ENCODE data around the gene KIAA1549. TPM values are rescaled to one million over a fixed set of nuclear protein-coding genes. Genes with fewer than 3 reads are reported as not detected.

The KIAA1549 gene
- total and polyA plus RNA-seq, 2 of the 4 experiments (the other 2 are of a cell fraction) = 1.3 to 3.3 TPM

GRCh38 chr7:138869353-138869752 is 111.8 kb downstream of the KIAA1549 start:
- no peaks in the 10 kb centered on the region for H3K79me1 ChIP-seq (ENCODE audit: low read depth in 1 of 2, low read length in 2 of 2)
- no peak overlapping the region for H4K91ac ChIP-seq (ENCODE audit: insufficient read depth, low read depth, low read length)
- peaks cover 15% of the 10 kb centered on the region for H3K36me3 ChIP-seq (ENCODE audit: control insufficient read depth, insufficient read depth, low read length)
- no peak for ATAC-seq (ENCODE audit: low read depth)
- H2AK9ac ChIP-seq (replicated peaks; ENCODE audit: low read depth, low read length, poor library complexity) = no peak overlapping the region
- H3K9ac ChIP-seq (ENCODE audit: low read depth, low read length) = no peak overlapping the region
- no peak overlapping the region for H2BK20ac ChIP-seq (ENCODE audit: low read depth, low read length)
- H2AFZ ChIP-seq (replicated peaks; ENCODE audit: low read length, poor library complexity) = no peak overlapping the region
- no peak overlapping the region for H2BK120ac ChIP-seq (ENCODE audit: low read depth, low read length)
- H3K4me1 ChIP-seq (ENCODE audit: control insufficient read depth, insufficient read depth, low read length) = peaks cover 2% of the 10 kb centered on the region; the same call in 1 of the 2 replicates
- no peaks in the 10 kb centered on the region for H3K9me3 ChIP-seq (ENCODE audit: control insufficient read depth, insufficient read depth, low read length)
- no peaks in the 10 kb centered on the region for H4K20me1 ChIP-seq (ENCODE audit: insufficient read depth, low read length)
- no peak overlapping the region for H2BK15ac ChIP-seq (ENCODE audit: low read depth, low read length)
- intact Hi-C loops (cut with micrococcal nuclease) (no loop called here), dilution Hi-C loops (cut with HindIII; ENCODE audit: low sequenced_read_pairs, unreplicated experiment) (no loop called here), in situ Hi-C loops (cut with MboI; ENCODE audit: low sequenced_read_pairs) (no loop called here)
- H4K8ac ChIP-seq (ENCODE audit: low read depth in 2 of 2, low read length in 2 of 2) = no peak overlapping the region
- H3K4me3 ChIP-seq (ENCODE audit: insufficient read depth, low read depth, low read length) = no peak overlapping the region
- no TSS peak for BruUV-seq (replicated peaks)
- no peak overlapping the region for H3K4ac ChIP-seq (ENCODE audit: low read depth, low read length)
- H3K23ac ChIP-seq (ENCODE audit: low read depth, low read length) = no peak overlapping the region
- ChIA-PET CTCF (no interaction called here), POLR2A (ENCODE audit: unreplicated experiment) (no interaction called here)
- no peak overlapping the region for H4K5ac ChIP-seq (ENCODE audit: low read depth, low read length)
- no peak overlapping the region for H3K56ac ChIP-seq (ENCODE audit: extremely low read depth, insufficient read depth, low read length)
- peaks cover 3% of the 10 kb centered on the region; the same call in 1 of the 2 replicates for H3K9me1 ChIP-seq (ENCODE audit: insufficient read depth, low read length)
- no peak overlapping the region for H2AK5ac ChIP-seq (ENCODE audit: low read depth, low read length)
- H2BK5ac ChIP-seq (ENCODE audit: low read depth, low read length, poor library complexity, severe bottlenecking) = no peak overlapping the region
- H3K27me3 ChIP-seq (ENCODE audit: control insufficient read depth, insufficient read depth, low read length) = no peaks in the 10 kb centered on the region
- TF ChIP-seq POLR2A (IDR thresholded peaks at IDR 0.05; ENCODE audit: low read depth, low read length) = no peak
- TF ChIP-seq RCOR1 (IDR thresholded peaks at IDR 0.05; ENCODE audit: insufficient replicate concordance, low read length) = no peak
- TF ChIP-seq CHD1 (IDR thresholded peaks at IDR 0.05; ENCODE audit: low read depth, low read length) = no peak
- no peak for TF ChIP-seq MAFK (IDR thresholded peaks at IDR 0.05; ENCODE audit: low read depth, low read length)
- DNase-seq = no peak
- no peak overlapping the region for H3K27ac ChIP-seq (ENCODE audit: insufficient read depth, low read length)
- WGBS, 2 experiments (ENCODE audit: extremely low coverage in 2 of 2, insufficient read length in 1 of 2) = 97% methylated on average over 5 of the region's 30 CpGs; no CpG with 5 or more reads in 1 of the 2 experiments
- H3K18ac ChIP-seq (ENCODE audit: low read depth, low read length) = no peak overlapping the region
- H3K4me2 ChIP-seq (ENCODE audit: low read depth, low read length) = no peak overlapping the region
- no peak overlapping the region for H3K14ac ChIP-seq (replicated peaks; ENCODE audit: low read depth, low read length)
